Natural killer cell (primary cell): ENCODE results near the gene MRE11. TPM values are rescaled to one million over a fixed set of nuclear protein-coding genes. Genes with fewer than 3 reads are reported as not detected.

ENCODE experiments used
- ATAC-seq, 3 donors: fragments of 150-1000 bp in 2 of 3; fragments of 200-7000 bp in 1 of 3; cut with Tn5 transposase; 1 replicate in 1 of 3; 2 replicates in 2 of 3; pipeline ENCODE4 v1.10.0; 2021; ENCODE audit warnings: mild to moderate bottlenecking in 2 of 3, moderate library complexity in 2 of 3
- DNase-seq, 2 donors: peaks; one replicate each; pipeline versions ENCODE4 v3.0.0 to v3.0.0-alpha.2; 2013 to 2021; ENCODE audit warnings: mixed read lengths in 1 of 2
- H3K27ac ChIP-seq: one replicate; pipeline ENCODE4 v1.5.1; 2013; ENCODE audit warnings: mild to moderate bottlenecking, low read length
- H3K27me3 ChIP-seq: one replicate; pipeline ENCODE4 v1.6.1; 2013; ENCODE audit warnings: low read length; ENCODE audit not compliant: control insufficient read depth, insufficient read depth
- H3K36me3 ChIP-seq: one replicate; pipeline ENCODE4 v1.6.1; 2013; ENCODE audit warnings: low read length; ENCODE audit not compliant: control insufficient read depth, insufficient read depth
- H3K4me1 ChIP-seq: one replicate; pipeline ENCODE4 v1.6.1; 2013; ENCODE audit warnings: low read length; ENCODE audit not compliant: control insufficient read depth, insufficient read depth
- H3K4me3 ChIP-seq: one replicate; pipeline ENCODE4 v1.5.1; 2013; ENCODE audit warnings: low read length
- H3K9me3 ChIP-seq: one replicate; pipeline ENCODE4 v1.6.1; 2013; ENCODE audit warnings: low read length; ENCODE audit not compliant: control insufficient read depth, insufficient read depth
- H3K27ac Mint-ChIP-seq, 2 donors: one replicate each; pipeline ENCODE4 v1.8.0; 2022; ENCODE audit warnings: mild to moderate bottlenecking in 2 of 2, mixed read lengths in 2 of 2, moderate library complexity in 1 of 2
- H3K27me3 Mint-ChIP-seq, 2 donors: one replicate each; pipeline ENCODE4 v1.8.0; 2022; ENCODE audit warnings: low read depth in 2 of 2, mixed read lengths in 2 of 2
- H3K36me3 Mint-ChIP-seq: one replicate; pipeline ENCODE4 v1.8.0; 2022; ENCODE audit warnings: mixed read lengths
- H3K4me1 Mint-ChIP-seq, 2 donors: one replicate each; pipeline ENCODE4 v1.8.0; 2022; ENCODE audit warnings: mixed read lengths in 2 of 2
- H3K4me3 Mint-ChIP-seq: one replicate; pipeline ENCODE4 v1.8.0; 2022; ENCODE audit warnings: mild to moderate bottlenecking, moderate library complexity, mixed read lengths
- H3K9me3 Mint-ChIP-seq, 2 donors: one replicate each; pipeline ENCODE4 v1.8.0; 2022; ENCODE audit warnings: mixed read lengths in 2 of 2
- WGBS: methylation state at CpG from one replicate; pipeline ENCODE4 v1.1.7; 2013; ENCODE audit warnings: missing lambda C conversion rate; ENCODE audit not compliant: insufficient coverage; 5-methylcytosine and 5-hydroxymethylcytosine counted together
- intact Hi-C: fragments of 100-400 bp; cut with micrococcal nuclease; formaldehyde crosslinking; loops from one replicate; pipeline ENCODE4 v1.14.2; 2022
- total RNA-seq, 4 donors: library from RNA; stranded (reverse); fragments of 120-200 nt in 1 of 4; gene quantifications; one replicate each; pipeline versions ENCODE4 v1.2.3 to v1.2.4, GENCODE V29; 2013 to 2022
- TF ChIP-seq, protein P1 (sequence below): fragments of 200-600 bp; IDR thresholded peaks from one replicate; pipeline ENCODE4 v1.8.0; 2022; ENCODE audit warnings: antibody characterized with exemption

Gene MRE11
- total RNA-seq, 3 donors from 2014 or later (not counting 1 experiment from before 2014, with no cell fraction given), result 42.1 to 45.2 (median 43.8) TPM

DNA sequence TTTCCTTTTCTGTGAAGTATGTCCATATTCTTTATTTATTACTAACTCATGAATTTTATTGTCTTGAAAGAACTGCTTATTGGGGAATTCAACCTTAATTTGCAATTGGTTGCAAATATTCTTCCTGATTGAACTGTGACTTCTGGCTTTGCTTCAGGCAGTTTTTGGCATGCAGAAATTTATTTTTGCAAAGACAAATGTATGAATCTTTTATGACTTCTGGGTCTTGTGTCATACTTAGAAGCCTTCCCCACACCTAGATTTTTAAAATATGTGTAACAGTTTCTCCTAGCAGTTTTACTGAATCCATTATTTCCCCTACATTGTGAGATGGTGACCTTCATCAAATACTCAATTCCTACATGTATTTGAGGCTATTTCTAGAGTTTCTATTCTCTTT is 12.3 kb downstream of the MRE11 start:
- H3K9me3 ChIP-seq, result no peaks in the 10 kb centered on the region
- DNase-seq, result no peak
- Mint-ChIP-seq H3K27ac (no peak overlapping the region), H3K36me3 (peaks cover 15% of the 10 kb centered on the region), H3K9me3 (no peaks in the 10 kb centered on the region), H3K27me3 (no peaks in the 10 kb centered on the region), H3K4me1 (peaks cover 5 to 10% of the 10 kb centered on the region in 2 donors), H3K4me3 (no peak overlapping the region)
- H3K4me1 ChIP-seq, result no peaks in the 10 kb centered on the region
- TF ChIP-seq, protein P1, sequence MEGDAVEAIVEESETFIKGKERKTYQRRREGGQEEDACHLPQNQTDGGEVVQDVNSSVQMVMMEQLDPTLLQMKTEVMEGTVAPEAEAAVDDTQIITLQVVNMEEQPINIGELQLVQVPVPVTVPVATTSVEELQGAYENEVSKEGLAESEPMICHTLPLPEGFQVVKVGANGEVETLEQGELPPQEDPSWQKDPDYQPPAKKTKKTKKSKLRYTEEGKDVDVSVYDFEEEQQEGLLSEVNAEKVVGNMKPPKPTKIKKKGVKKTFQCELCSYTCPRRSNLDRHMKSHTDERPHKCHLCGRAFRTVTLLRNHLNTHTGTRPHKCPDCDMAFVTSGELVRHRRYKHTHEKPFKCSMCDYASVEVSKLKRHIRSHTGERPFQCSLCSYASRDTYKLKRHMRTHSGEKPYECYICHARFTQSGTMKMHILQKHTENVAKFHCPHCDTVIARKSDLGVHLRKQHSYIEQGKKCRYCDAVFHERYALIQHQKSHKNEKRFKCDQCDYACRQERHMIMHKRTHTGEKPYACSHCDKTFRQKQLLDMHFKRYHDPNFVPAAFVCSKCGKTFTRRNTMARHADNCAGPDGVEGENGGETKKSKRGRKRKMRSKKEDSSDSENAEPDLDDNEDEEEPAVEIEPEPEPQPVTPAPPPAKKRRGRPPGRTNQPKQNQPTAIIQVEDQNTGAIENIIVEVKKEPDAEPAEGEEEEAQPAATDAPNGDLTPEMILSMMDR, result no peak
- intact Hi-C loops, result no loop called here
- H3K27ac ChIP-seq, result no peak overlapping the region
- ATAC-seq, result no peak
- H3K4me3 ChIP-seq, result no peak overlapping the region
- peaks cover 51% of the 10 kb centered on the region for H3K36me3 ChIP-seq
- H3K27me3 ChIP-seq, result no peaks in the 10 kb centered on the region

DNA sequence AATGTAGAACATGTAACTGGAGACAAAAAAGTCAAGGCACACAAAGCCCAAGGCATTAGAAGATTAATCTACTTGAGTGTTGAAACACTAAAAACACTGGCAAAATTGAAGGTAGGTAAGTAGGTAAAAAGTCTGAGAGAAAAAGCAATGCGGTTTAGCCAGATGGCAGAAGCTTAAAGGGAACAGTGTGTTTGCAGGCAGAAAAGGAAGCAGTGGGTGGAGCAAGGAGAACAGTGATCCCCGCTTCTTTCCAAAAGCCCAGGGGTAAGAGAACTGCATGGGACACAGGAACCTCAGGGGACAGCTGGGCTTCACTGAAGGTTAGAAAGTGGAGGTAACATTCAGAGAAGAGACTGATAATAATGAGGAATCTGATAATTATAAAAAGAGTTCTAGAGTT is 16.0 kb downstream of the MRE11 start:
- peak overlapping the region in 1 of 2 donors; percentile 53 for H3K27ac Mint-ChIP-seq
- Histone ChIP-seq H3K9me3 (no peaks in the 10 kb centered on the region), H3K4me1 (peaks cover 8% of the 10 kb centered on the region), H3K27ac (no peak overlapping the region), H3K36me3 (peaks cover 43% of the 10 kb centered on the region), H3K27me3 (no peaks in the 10 kb centered on the region), H3K4me3 (no peak overlapping the region)
- DNase-seq (no peak), ATAC-seq (no peak)
- no peaks in the 10 kb centered on the region for H3K27me3 Mint-ChIP-seq
- 46% methylated on average over 2 of the region's 2 CpGs for WGBS
- H3K36me3 Mint-ChIP-seq, result peaks cover 15% of the 10 kb centered on the region
- intact Hi-C loops, result no loop called here
- H3K4me1 Mint-ChIP-seq, result peaks cover 22 to 27% of the 10 kb centered on the region in 2 donors
- H3K4me3 Mint-ChIP-seq, result no peak overlapping the region
- H3K9me3 Mint-ChIP-seq, result no peaks in the 10 kb centered on the region
- TF ChIP-seq, protein P1, result no peak

DNA sequence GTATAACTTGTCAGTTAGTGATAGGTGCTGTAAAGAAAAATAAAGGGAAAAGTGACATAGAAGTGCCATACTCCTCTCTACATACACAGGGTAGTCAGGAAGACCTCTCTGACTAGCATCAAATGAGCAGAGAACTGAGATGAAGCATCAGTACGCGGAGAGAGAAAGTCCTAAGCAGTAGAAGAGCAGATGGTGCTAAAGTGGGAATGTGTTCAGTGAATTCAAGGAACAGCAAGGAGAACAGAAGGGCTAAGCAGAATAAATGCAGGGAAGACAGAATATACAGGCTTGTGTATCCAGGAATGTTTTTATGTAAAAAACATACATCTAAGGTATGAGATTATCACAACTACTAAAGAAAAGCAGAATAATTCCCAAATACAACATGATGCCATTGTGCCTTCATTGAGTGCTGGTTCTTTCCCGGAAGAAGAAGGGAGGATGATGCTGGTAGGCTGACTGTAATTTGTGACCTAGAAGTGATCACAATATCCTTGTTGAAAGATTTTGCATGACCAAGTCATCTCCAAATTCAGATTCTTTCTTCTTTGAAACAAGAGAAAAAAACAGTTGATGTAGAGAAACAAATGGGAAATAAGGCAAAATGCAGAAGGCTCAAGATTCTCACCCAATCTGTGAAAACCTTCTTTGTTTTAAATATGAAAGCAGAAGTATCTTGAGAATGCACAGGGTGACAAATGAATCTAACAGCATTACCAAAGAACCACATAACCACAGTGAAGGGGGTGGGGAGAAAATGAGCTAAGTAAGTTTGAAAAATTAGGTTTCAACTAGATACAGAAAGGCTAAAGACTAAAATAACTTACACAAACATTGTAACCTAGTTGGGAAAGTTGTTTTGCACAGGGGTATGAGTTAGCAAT is 20.5 kb downstream of the MRE11 start:
- TF ChIP-seq, protein P1, result no peak
- intact Hi-C loops, result loop anchor here (5.0 kb wide), 1 partner anchor 346 kb away; the partner anchor contains the start of gene PANX1
- Mint-ChIP-seq H3K9me3 (no peaks in the 10 kb centered on the region), H3K4me1 (peaks cover 29 to 36% of the 10 kb centered on the region in 2 donors), H3K4me3 (peak overlapping the region; percentile 69), H3K36me3 (peaks cover 5% of the 10 kb centered on the region), H3K27me3 (no peaks in the 10 kb centered on the region), H3K27ac (peak overlapping the region; percentile 84 to 95)
- Histone ChIP-seq H3K4me3 (no peak overlapping the region), H3K36me3 (peaks cover 34% of the 10 kb centered on the region), H3K27me3 (no peaks in the 10 kb centered on the region), H3K4me1 (peaks cover 8% of the 10 kb centered on the region), H3K9me3 (no peaks in the 10 kb centered on the region), H3K27ac (peak overlapping the region; percentile 87)
- DNase-seq (peak in 1 of 2 donors; percentile 58), ATAC-seq (peak; percentile 93 to 99 (median 96))
- 92% methylated on average over 2 of the region's 3 CpGs for WGBS
